Breast epithelium (tissue), 3 donors: ENCODE results near the gene TNNI3.

Experiments used
- CTCF ChIP-seq, 3 donors: fragments of 450-650 bp; IDR thresholded peaks; one replicate each; pipeline ENCODE4 v1.5.1; 2016 to 2017; ENCODE audit warnings: antibody characterized with exemption in 3 of 3, mild to moderate bottlenecking in 3 of 3, moderate library complexity in 3 of 3
- POLR2A ChIP-seq: fragments of 450-650 bp; IDR thresholded peaks from one replicate; pipeline ENCODE4 v1.6.1; 2016; ENCODE audit warnings: antibody characterized with exemption, mild to moderate bottlenecking, moderate library complexity

- TF ChIP-seq CTCF (IDR thresholded peaks at IDR 0.05) (no peak), POLR2A (no peak)
These were observed 24.2 kb upstream of the TNNI3 start for GRCh38 chr19:55181740-55182139.
